Fibroblast of the aortic adventitia (primary cell): ENCODE results near the gene SYNE3. TPM values are rescaled to one million over a fixed set of nuclear protein-coding genes. Genes with fewer than 3 reads are reported as not detected.

ENCODE experiments used
- DNase-seq: peaks from one replicate; pipeline ENCODE4 v3.0.0-alpha.2; 2010; ENCODE audit warnings: low read depth
- H3K4me3 ChIP-seq: 2 replicates; pipeline ENCODE4 v1.5.1; 2011; ENCODE audit warnings: low read depth, mild to moderate bottlenecking, control low read depth, low read length, moderate library complexity
- CTCF ChIP-seq: IDR thresholded peaks from 2 replicates; pipeline ENCODE4 v1.5.1; 2011; ENCODE audit warnings: mild to moderate bottlenecking, low read length, control low read depth, inconsistent platforms; ENCODE audit not compliant: insufficient read depth
- total RNA-seq: library from RNA; depleted of rRNA; stranded (reverse); fragments of >200 nt; gene quantifications from 2 replicates; pipeline ENCODE4 v1.2.3, GENCODE V29; 2012; ENCODE audit warnings: low replicate concordance

The SYNE3 gene
- total RNA-seq, 1 donor: 63.4 TPM

GRCh38 chr14:95490138-95490509 lies 26.3 kb downstream of the SYNE3 start:
- DNase-seq: no peak
- no peak overlapping the region for H3K4me3 ChIP-seq
- no peak for TF ChIP-seq CTCF

- TF ChIP-seq CTCF: no peak
- peak; percentile 58 for DNase-seq
- H3K4me3 ChIP-seq: no peak overlapping the region
These were observed 27.0 kb downstream of the SYNE3 start for GRCh38 chr14:95489214-95490137.

GRCh38 chr14:95488376-95489213 lies 27.9 kb downstream of the SYNE3 start:
- peak; percentile 48 for DNase-seq
- no peak for TF ChIP-seq CTCF
- no peak overlapping the region for H3K4me3 ChIP-seq

GRCh38 chr14:95487669-95488084 lies 28.8 kb downstream of the SYNE3 start:
- TF ChIP-seq CTCF: no peak
- no peak overlapping the region for H3K4me3 ChIP-seq
- DNase-seq: no peak

GRCh38 chr14:95486875-95487668 lies 29.4 kb downstream of the SYNE3 start:
- no peak for DNase-seq
- H3K4me3 ChIP-seq: no peak overlapping the region
- TF ChIP-seq CTCF: no peak

- H3K4me3 ChIP-seq: no peak overlapping the region
- no peak for DNase-seq
- TF ChIP-seq CTCF: no peak
These were observed 31.1 kb downstream of the SYNE3 start for GRCh38 chr14:95485222-95485819.
